Gastroesophageal sphincter (tissue), 4 donors: ENCODE results near the gene LAMA5. TPM values are rescaled to one million over a fixed set of nuclear protein-coding genes. Genes with fewer than 3 reads are reported as not detected.
A peak's percentile ranks its signal among the peaks of the same experiment; 100 is the strongest.

Experiments
- ATAC-seq: fragments of 150-250 bp; one replicate; pipeline ENCODE4 v1.9.1; 2016; ENCODE audit warnings: mild to moderate bottlenecking, moderate library complexity
- H3K27ac ChIP-seq, 4 donors: fragments of 200-600 bp; sonication (generic) in 3 of 4; 1 replicate in 3 of 4; 2 replicates in 1 of 4; pipeline ENCODE4 v1.5.1; 2016 to 2019
- H3K27me3 ChIP-seq: fragments of 200-600 bp; sonication (generic); one replicate; pipeline ENCODE4 v1.5.1; 2019
- H3K36me3 ChIP-seq, 2 donors: fragments of 200-600 bp; sonication (generic); one replicate each; pipeline ENCODE4 v1.5.1; 2019; ENCODE audit warnings: control low read depth in 1 of 2
- H3K4me1 ChIP-seq, 3 donors: fragments of 200-600 bp; sonication (generic); 1 replicate in 2 of 3; 2 replicates in 1 of 3; pipeline ENCODE4 v1.5.1; 2016 to 2019; ENCODE audit warnings: control low read depth in 2 of 3
- H3K4me3 ChIP-seq, 2 donors: fragments of 200-600 bp; sonication (generic); one replicate each; pipeline ENCODE4 v1.5.1; 2019; ENCODE audit warnings: mild to moderate bottlenecking in 1 of 2, moderate library complexity in 1 of 2
- H3K9me3 ChIP-seq, 3 donors: fragments of 200-600 bp; sonication (generic); one replicate each; pipeline ENCODE4 v1.5.1; 2017 to 2019; ENCODE audit warnings: control low read depth in 2 of 3
- CTCF ChIP-seq, 4 experiments: fragments of 200-600 bp in 2 of 4; fragments of 450-650 bp in 2 of 4; sonication (generic) in 1 of 4; IDR thresholded peaks; one replicate each; pipeline ENCODE4 v1.5.1; 2017 to 2019; ENCODE audit warnings: antibody characterized with exemption in 4 of 4, mild to moderate bottlenecking in 2 of 4, moderate library complexity in 2 of 4
- EP300 ChIP-seq: sonication (generic); formaldehyde crosslinking; IDR thresholded peaks from one replicate; pipeline ENCODE4 v1.6.1; 2017; ENCODE audit warnings: antibody characterized with exemption, mild to moderate bottlenecking
- POLR2A ChIP-seq, 2 donors: fragments of 450-650 bp; IDR thresholded peaks; one replicate each; pipeline ENCODE4 v1.6.1; 2017; ENCODE audit warnings: antibody characterized with exemption in 2 of 2, mild to moderate bottlenecking in 2 of 2, moderate library complexity in 1 of 2
- POLR2AphosphoS5 ChIP-seq: sonication (generic); formaldehyde crosslinking; IDR thresholded peaks from one replicate; pipeline ENCODE4 v1.6.1; 2017; ENCODE audit warnings: antibody characterized with exemption
- WGBS, 2 donors: methylation state at CpG; one replicate each; pipeline ENCODE4 v1.1.5; 2018; ENCODE audit warnings: low coverage in 1 of 2; 5-methylcytosine and 5-hydroxymethylcytosine counted together
- total RNA-seq, 4 donors: library from RNA; depleted of rRNA; stranded (reverse); fragments of >200 nt; gene quantifications; one replicate each; pipeline ENCODE4 v1.1.0, GENCODE V29; 2016

The LAMA5 gene
- total RNA-seq, 4 donors from 2014 or later: 58.6 to 259 (median 172) TPM

- no peak overlapping the region for H3K4me3 ChIP-seq
- peaks cover 0 to 50% (median 27%) of the 10 kb centered on the region in 3 donors for H3K4me1 ChIP-seq
- H3K9me3 ChIP-seq: no peaks in the 10 kb centered on the region
- no peak for ATAC-seq
- 93% methylated on average over 2 of the region's 12 CpGs; no CpG with 5 or more reads in 1 of the 2 donors for WGBS, 2 donors
- no peaks in the 10 kb centered on the region for H3K36me3 ChIP-seq
- H3K27ac ChIP-seq: peak overlapping the region in 1 of 4 donors; percentile 33
- no peak for TF ChIP-seq POLR2AphosphoS5
- no peak for TF ChIP-seq POLR2A (IDR thresholded peaks at IDR 0.05)
- TF ChIP-seq EP300: no peak
- TF ChIP-seq CTCF (IDR thresholded peaks at IDR 0.05): no peak
- H3K27me3 ChIP-seq: no peaks in the 10 kb centered on the region
Measured at GRCh38 chr20:62409086-62409853, 42.2 kb upstream of the LAMA5 start.

GRCh38 chr20:62408640-62409039 lies 41.5 kb upstream of the LAMA5 start:
- TF ChIP-seq POLR2A (IDR thresholded peaks at IDR 0.05) (no peak), POLR2AphosphoS5 (no peak)
- Histone ChIP-seq H3K9me3 (no peaks in the 10 kb centered on the region), H3K4me1 (peaks cover 0 to 51% (median 27%) of the 10 kb centered on the region in 3 donors), H3K36me3 (no peaks in the 10 kb centered on the region), H3K27me3 (no peaks in the 10 kb centered on the region), H3K4me3 (no peak overlapping the region), H3K27ac (no peak overlapping the region)
- ATAC-seq: no peak
- WGBS, 2 donors: 68 to 80% methylated on average over 1 to 7 of the region's 12 CpGs

- TF ChIP-seq CTCF (IDR thresholded peaks at IDR 0.05): no peak
- TF ChIP-seq POLR2A (IDR thresholded peaks at IDR 0.05): no peak
- no peak for TF ChIP-seq POLR2AphosphoS5
- TF ChIP-seq EP300: no peak
- Histone ChIP-seq H3K36me3 (no peaks in the 10 kb centered on the region), H3K9me3 (no peaks in the 10 kb centered on the region), H3K27ac (no peak overlapping the region), H3K4me3 (no peak overlapping the region), H3K27me3 (no peaks in the 10 kb centered on the region), H3K4me1 (peaks cover 0 to 51% (median 27%) of the 10 kb centered on the region in 3 donors)
- WGBS, 2 donors: 89% methylated on average over 6 of the region's 15 CpGs; no CpG with 5 or more reads in 1 of the 2 donors
- no peak for ATAC-seq
Measured at GRCh38 chr20:62408055-62408454, 40.9 kb upstream of the LAMA5 start.

GRCh38 chr20:62407221-62407992 lies 40.3 kb upstream of the LAMA5 start, which contains the start of gene CABLES2:
CABLES2 (minus strand) TSS chr20:62407285; CDS start chr20:62407276, 9 bp downstream.
- Histone ChIP-seq H3K27ac (peak within 1 kb of the TSS; percentile 20 to 81 (median 76)), H3K4me1 (peaks cover 0 to 51% (median 27%) of the 10 kb centered on the region in 3 donors), H3K36me3 (peaks cover 0 to 5% of the 10 kb centered on the region in 2 donors), H3K4me3 (peak within 1 kb of the TSS; percentile 70 to 78), H3K27me3 (no peaks in the 10 kb centered on the region), H3K9me3 (no peaks in the 10 kb centered on the region)
- no CpG with 5 or more reads among the region's 73 CpGs for WGBS, 2 donors
- peak; percentile 96 for ATAC-seq
- TF ChIP-seq CTCF (IDR thresholded peaks at IDR 0.05) (peak in 2 of 4 experiments; percentile 73 to 74), POLR2A (IDR thresholded peaks at IDR 0.05) (no peak), EP300 (no peak), POLR2AphosphoS5 (peak; percentile 9)

GRCh38 chr20:62406635-62407176 lies 39.6 kb upstream of the LAMA5 start:
- H3K36me3 ChIP-seq: peaks cover 0 to 12% of the 10 kb centered on the region in 2 donors
- WGBS, 2 donors: no CpG with 5 or more reads among the region's 42 CpGs
- peak; percentile 1 for ATAC-seq
- H3K4me1 ChIP-seq: peaks cover 0 to 51% (median 27%) of the 10 kb centered on the region in 3 donors
- no peaks in the 10 kb centered on the region for H3K27me3 ChIP-seq
- TF ChIP-seq EP300: no peak
- TF ChIP-seq POLR2AphosphoS5: no peak
- TF ChIP-seq POLR2A (IDR thresholded peaks at IDR 0.05): no peak
- TF ChIP-seq CTCF (IDR thresholded peaks at IDR 0.05): no peak
- H3K27ac ChIP-seq: peak overlapping the region; percentile 20 to 81 (median 76)
- H3K4me3 ChIP-seq: peak overlapping the region; percentile 70 to 78
- H3K9me3 ChIP-seq: no peaks in the 10 kb centered on the region
